K562 (cell line): ENCODE data around the gene CLDND1. TPM values are rescaled to one million over a fixed set of nuclear protein-coding genes. Genes with fewer than 3 reads are reported as not detected.

Source experiments
- ATAC-seq: fragments of 200-7000 bp; cut with Tn5 transposase; 3 replicates; pipeline ENCODE4 v1.9.1; 2020; ENCODE audit warnings: moderate library complexity
- BruUV-seq: library from RNA; stranded (reverse); fragments of 400-500 nt; replicated peaks from 2 replicates; lab custom pipeline; 2021; lab: Mats Ljungman, UMichigan
- CTCF ChIA-PET: fragments of 300-600 bp; formaldehyde crosslinking; extraction: SDS; loops from one replicate; lab custom pipeline; 2021; ENCODE audit warnings: low intra/inter-chr PET ratio; lab: Yijun Ruan, JAX
- POLR2A ChIA-PET: fragments of 300-600, 350-650 bp; sonication (Branson Sonifier 250); formaldehyde crosslinking; extraction: SDS; loops from one replicate; lab custom pipeline; 2021; ENCODE audit warnings: antibody characterized with exemption, inconsistent platforms; lab: Yijun Ruan, JAX
- DNase-seq, 4 experiments: peaks; one replicate each; pipeline versions ENCODE4 v3.0.0 to v3.0.0-alpha.2; 2011 to 2018; ENCODE audit warnings: low spot score in 3 of 4, mixed read lengths in 3 of 4; ENCODE audit errors: extremely low read depth in 1 of 4
- FAIRE-seq: peaks from 2 replicates; lab custom pipeline; 2011; peaks lifted over from hg19 to GRCh38; lab: Jason Lieb, UNC
- H2AFZ ChIP-seq: 2 replicates; pipeline ENCODE4 v1.6.0; 2011; ENCODE audit warnings: low read depth, low read length, control low read depth, inconsistent platforms
- H3K27ac ChIP-seq: fragments of 200-600 bp; 3 replicates; pipeline ENCODE4 v1.8.0; 2011; ENCODE audit warnings: low read depth, mild to moderate bottlenecking, control low read depth, inconsistent platforms, low read length, moderate library complexity, mixed read lengths; ENCODE audit errors: extremely low read depth
- H3K27me3 ChIP-seq, 2 experiments: fragments of 300-600 bp in 1 of 2; 2 replicates in 1 of 2; 3 replicates in 1 of 2; pipeline versions ENCODE4 v1.6.0 to v1.8.0; 2011; ENCODE audit warnings: inconsistent platforms in 2 of 2, low read length in 2 of 2, mild to moderate bottlenecking in 1 of 2, mixed read lengths in 1 of 2, moderate library complexity in 1 of 2; ENCODE audit not compliant: control insufficient read depth in 2 of 2, insufficient read depth in 2 of 2
- H3K36me3 ChIP-seq: fragments of 300-600 bp; 3 replicates; pipeline ENCODE4 v1.8.0; 2011; ENCODE audit warnings: mild to moderate bottlenecking, low read length, inconsistent platforms; ENCODE audit not compliant: control insufficient read depth, insufficient read depth
- H3K4me1 ChIP-seq, 2 experiments: fragments of 200-600 bp in 1 of 2; replicated peaks in 1 of 2; 2 replicates in 1 of 2; 3 replicates in 1 of 2; pipeline versions ENCODE4 v1.5.1 to v1.8.0; 2011; ENCODE audit warnings: inconsistent platforms in 2 of 2, low read length in 2 of 2, mild to moderate bottlenecking in 1 of 2, mixed read lengths in 1 of 2, moderate library complexity in 1 of 2; ENCODE audit not compliant: control insufficient read depth in 2 of 2, insufficient read depth in 2 of 2
- H3K4me2 ChIP-seq: 2 replicates; pipeline ENCODE4 v1.6.1; 2011; ENCODE audit warnings: low read length, control low read depth, inconsistent platforms, mixed read lengths; ENCODE audit not compliant: insufficient read depth
- H3K4me3 ChIP-seq: fragments of 200-600 bp; sonication (generic), shearing (Covaris generic); 2 replicates; pipeline ENCODE4 v1.5.1; 2016; ENCODE audit warnings: control low read depth, inconsistent platforms
- H3K79me2 ChIP-seq: fragments of 200-600 bp; 3 replicates; pipeline ENCODE4 v1.8.0; 2011; ENCODE audit warnings: low read length, inconsistent platforms; ENCODE audit not compliant: control insufficient read depth, insufficient read depth
- H3K9ac ChIP-seq, 2 experiments: 2 replicates each; pipeline versions ENCODE4 v1.6.0 to v1.6.1; 2011; ENCODE audit warnings: low read depth in 2 of 2, low read length in 2 of 2, control low read depth in 1 of 2, inconsistent platforms in 1 of 2, mild to moderate bottlenecking in 1 of 2, mixed read lengths in 1 of 2; ENCODE audit not compliant: insufficient read depth in 1 of 2
- H3K9me1 ChIP-seq: one replicate; pipeline ENCODE4 v1.6.0; 2011; ENCODE audit warnings: inconsistent platforms, mild to moderate bottlenecking, low read length, moderate library complexity; ENCODE audit not compliant: control insufficient read depth, insufficient read depth
- H3K9me3 ChIP-seq: replicated peaks from 2 replicates; pipeline ENCODE4 v1.5.1; 2011; ENCODE audit warnings: low read depth, low read length, inconsistent platforms; ENCODE audit not compliant: control insufficient read depth, insufficient read depth
- H4K20me1 ChIP-seq: replicated peaks from 2 replicates; pipeline ENCODE4 v1.6.1; 2011; ENCODE audit warnings: low read length, inconsistent platforms, mixed read lengths; ENCODE audit not compliant: control insufficient read depth, insufficient read depth
- EP300 ChIP-seq: IDR thresholded peaks from 2 replicates; pipeline ENCODE4 v1.6.1; 2012; ENCODE audit warnings: low read length, improper control_type of control experiment
- ETV6 ChIP-seq, 3 experiments: fragments of 150-350 bp in 1 of 3; sonication (generic) in 1 of 3; formaldehyde crosslinking in 1 of 3; IDR thresholded peaks; 2 replicates each; pipeline versions ENCODE4 v1.6.1 to v1.8.0; 2014 to 2022; ENCODE audit warnings: borderline replicate concordance in 2 of 3, low read depth in 2 of 3, antibody characterized with exemption in 1 of 3, low read length in 1 of 3, mild to moderate bottlenecking in 1 of 3, missing genetic modification reagents in 1 of 3
- FOXA3 ChIP-seq, 2 experiments: fragments of 450-650 bp in 1 of 2; sonication (generic) in 1 of 2; formaldehyde crosslinking; IDR thresholded peaks in 1 of 2; conservative IDR thresholded peaks in 1 of 2; 2 replicates each; pipeline versions ENCODE4 v1.4.0 to v1.8.0; 2020 to 2022; ENCODE audit warnings: mild to moderate bottlenecking in 2 of 2, missing genetic modification reagents in 1 of 2
- JUNB ChIP-seq: fragments of 450-650 bp; formaldehyde crosslinking; conservative IDR thresholded peaks from 2 replicates; pipeline ENCODE4 v1.4.0; 2020; ENCODE audit warnings: mild to moderate bottlenecking
- MCM5 ChIP-seq: fragments of 450-650 bp; IDR thresholded peaks from 2 replicates; pipeline ENCODE4 v1.6.1; 2016; ENCODE audit warnings: low read depth
- SPI1 ChIP-seq: IDR thresholded peaks from 2 replicates; pipeline ENCODE4 v1.6.1; 2011; ENCODE audit warnings: low read depth, low read length, control low read depth, borderline replicate concordance
- ZFP30 ChIP-seq: fragments of 250-450 bp; sonication (Bioruptor Pico); IDR thresholded peaks from 2 replicates; pipeline ENCODE4 v1.8.0; 2022; ENCODE audit warnings: moderate library complexity, mild to moderate bottlenecking, inconsistent platforms, borderline replicate concordance
- ZKSCAN1 ChIP-seq: fragments of 150-350 bp; IDR thresholded peaks from 2 replicates; pipeline ENCODE4 v1.6.1; 2016; ENCODE audit warnings: low read depth, low read length
- ZNF695 ChIP-seq: fragments of 450-650 bp; formaldehyde crosslinking; IDR thresholded peaks from 2 replicates; pipeline ENCODE4 v1.4.0; 2020; ENCODE audit warnings: mild to moderate bottlenecking, moderate library complexity
- ZNF785 ChIP-seq: fragments of 250-450 bp; sonication (Bioruptor Pico); IDR thresholded peaks from 2 replicates; pipeline ENCODE4 v1.4.0; 2020; ENCODE audit warnings: mild to moderate bottlenecking
- WGBS: fragments of 100-300 bp; shearing (Covaris generic); methylation state at CpG from one replicate; pipeline ENCODE4 v1.1.6; 2016; ENCODE audit warnings: low coverage, mixed read lengths; ENCODE audit not compliant: insufficient coverage; ENCODE audit errors: missing lambda C conversion rate; 5-methylcytosine and 5-hydroxymethylcytosine counted together
- in situ Hi-C: fragments of 300-500 bp; cut with MboI; formaldehyde crosslinking; loops from 4 replicates; pipeline ENCODE4 v1.15.0; 2018; ENCODE audit warnings: inconsistent platforms, mixed read lengths
- intact Hi-C: fragments of 100-400 bp; cut with micrococcal nuclease; formaldehyde crosslinking; loops from 2 replicates; pipeline ENCODE4 v1.14.2; 2022
- polyA plus RNA-seq, 8 experiments: library from polyadenylated mRNA; depleted of rRNA in 4 of 8; stranded (reverse) in 5 of 8; unstranded in 3 of 8; fragments of >200 nt; fragmentation: Nextera tagmentation in 2 of 8; fragmentation: Illumina TruSeq in 1 of 8; extraction: Ambion mirVana in 2 of 8; extraction: Trizol in 1 of 8; gene quantifications; 2 replicates each; pipeline versions ENCODE4 v1.2.1 to v1.2.3, GENCODE V29; 2011 to 2014; ENCODE audit warnings: inconsistent platforms in 1 of 8, missing spikeins in 1 of 8
- total RNA-seq, 7 experiments: library from RNA; depleted of rRNA in 6 of 7; stranded (reverse); fragments of >200 nt in 6 of 7; fragmentation: Illumina TruSeq in 2 of 7; extraction: Trizol in 2 of 7; gene quantifications; 2 replicates each; pipeline versions ENCODE4 v1.2.1 to v1.2.3, GENCODE V29; 2011 to 2021; ENCODE audit warnings: low replicate concordance in 1 of 7
- TF ChIP-seq, protein P1 (sequence below): fragments of 450-650 bp; IDR thresholded peaks from 2 replicates; pipeline ENCODE4 v1.6.1; 2017; ENCODE audit warnings: antibody characterized with exemption, mild to moderate bottlenecking

Gene CLDND1
- total and polyA plus RNA-seq, 9 of the 15 experiments (the other 6 are each of a cell fraction or from before 2014, with no cell fraction given): 29.2 to 141 (median 60.7) TPM

DNA sequence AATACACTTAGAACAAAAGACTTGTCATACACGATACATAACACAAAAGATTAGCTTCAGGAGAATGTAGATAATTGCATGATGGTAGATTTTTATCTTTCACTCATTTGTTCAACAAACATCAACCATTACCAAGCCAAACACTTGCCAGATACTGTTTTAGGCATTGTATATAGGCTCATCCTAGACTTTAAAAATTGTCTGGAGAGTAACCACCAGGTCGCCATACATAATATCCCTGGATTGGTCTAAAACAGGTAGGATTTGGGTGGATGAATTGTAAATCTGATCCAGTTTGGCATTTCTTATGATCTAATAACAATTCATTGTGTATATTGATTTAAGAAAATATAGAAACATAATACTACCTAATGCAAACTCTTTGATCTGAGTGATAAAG, 31.9 kb upstream of the CLDND1 start:
- FAIRE-seq (no peak), ATAC-seq (no peak), DNase-seq (no peak)
- TF ChIP-seq ZFP30 (CRISPR knock-in tag): no peak
- TF ChIP-seq ZKSCAN1: no peak
- Histone ChIP-seq H4K20me1 (no peaks in the 10 kb centered on the region), H3K36me3 (no peaks in the 10 kb centered on the region; the same call in 2 of the 3 replicates), H3K27ac (no peak overlapping the region; the same call in 2 of the 3 replicates), H3K4me3 (no peak overlapping the region), H3K9ac (no peak overlapping the region), H3K9me1 (no peaks in the 10 kb centered on the region), H3K27me3 (no peaks in the 10 kb centered on the region), H2AFZ (peak overlapping the region; percentile 4; the same call in 1 of the 2 replicates), H3K4me2 (no peak overlapping the region), H3K79me2 (no peaks in the 10 kb centered on the region), H3K4me1 (peaks cover 4 to 37% of the 10 kb centered on the region in 2 experiments), H3K9me3 (no peaks in the 10 kb centered on the region)
- ChIA-PET POLR2A (no interaction called here), CTCF (no interaction called here)
- no TSS peak for BruUV-seq
- in situ Hi-C loops: no loop called here
- intact Hi-C loops: no loop called here
- WGBS: 77% methylated on average over 2 of the region's 2 CpGs

DNA sequence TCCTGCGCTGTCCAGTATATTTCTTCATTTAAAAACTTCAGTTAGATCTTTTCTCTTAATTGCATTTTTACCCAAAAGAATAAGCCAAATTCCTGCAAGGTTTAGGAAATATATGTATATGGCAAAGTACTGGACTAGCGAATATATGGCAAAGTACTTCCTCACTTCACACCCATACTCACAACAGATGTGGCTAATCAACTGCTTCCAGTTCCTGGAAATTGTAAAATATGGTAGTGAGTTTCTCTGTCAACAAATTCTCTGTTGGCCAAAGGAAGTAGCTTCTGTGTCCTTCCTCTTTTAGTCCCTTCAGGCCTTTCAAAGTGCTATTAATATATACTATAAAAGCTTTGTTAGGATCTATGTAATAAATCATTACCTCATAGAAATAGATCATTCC, 31.1 kb upstream of the CLDND1 start:
- DNase-seq (peak in 2 of 4 experiments; percentile 22 to 48), FAIRE-seq (peak; percentile 51), ATAC-seq (peak; percentile 52)
- no peak overlapping the region for H3K4me2 ChIP-seq
- no peaks in the 10 kb centered on the region for H3K27me3 ChIP-seq
- WGBS: 17% methylated on average over 2 of the region's 2 CpGs
- BruUV-seq: no TSS peak
- peaks cover 4 to 37% of the 10 kb centered on the region in 2 experiments for H3K4me1 ChIP-seq
- in situ Hi-C loops: no loop called here
- intact Hi-C loops: no loop called here
- H3K9ac ChIP-seq: peak overlapping the region in 1 of 2 experiments; percentile 24; a peak in 1 of 4 replicates
- H3K79me2 ChIP-seq: no peaks in the 10 kb centered on the region
- no peaks in the 10 kb centered on the region for H4K20me1 ChIP-seq
- no peak overlapping the region for H3K4me3 ChIP-seq
- peak overlapping the region; percentile 79 for H2AFZ ChIP-seq
- ChIA-PET POLR2A (no interaction called here), CTCF (no interaction called here)
- H3K9me1 ChIP-seq: no peaks in the 10 kb centered on the region
- H3K27ac ChIP-seq: peak overlapping the region; percentile 48; the same call in 2 of the 3 replicates
- no peaks in the 10 kb centered on the region for H3K9me3 ChIP-seq
- no peaks in the 10 kb centered on the region; the same call in 2 of the 3 replicates for H3K36me3 ChIP-seq
- TF ChIP-seq MCM5 (no peak), FOXA3 (CRISPR knock-in tag; conservative IDR thresholded peaks at IDR 0.05 in 1 of 2, IDR thresholded peaks at IDR 0.05 in 1 of 2) (no peak), ZNF695 (CRISPR knock-in tag) (no peak), JUNB (no peak), ETV6 (IDR thresholded peaks at IDR 0.05; ENCODE audit: borderline replicate concordance in 1 of 2, low read depth in 2 of 2, low read length in 1 of 2) (peak in 1 of 2 experiments; percentile 85; a peak in 2 of 4 replicates), ETV6 (CRISPR knock-in tag; IDR thresholded peaks at IDR 0.05; ENCODE audit: borderline replicate concordance) (no peak), EP300 (0 out of 2 replicates have a peak, but pooled peaks have one; percentile 35), ZNF785 (CRISPR knock-in tag) (no peak), ZKSCAN1 (no peak), SPI1 (peak; percentile 55; the same call in 1 of the 2 replicates)
- TF ChIP-seq, protein P1, sequence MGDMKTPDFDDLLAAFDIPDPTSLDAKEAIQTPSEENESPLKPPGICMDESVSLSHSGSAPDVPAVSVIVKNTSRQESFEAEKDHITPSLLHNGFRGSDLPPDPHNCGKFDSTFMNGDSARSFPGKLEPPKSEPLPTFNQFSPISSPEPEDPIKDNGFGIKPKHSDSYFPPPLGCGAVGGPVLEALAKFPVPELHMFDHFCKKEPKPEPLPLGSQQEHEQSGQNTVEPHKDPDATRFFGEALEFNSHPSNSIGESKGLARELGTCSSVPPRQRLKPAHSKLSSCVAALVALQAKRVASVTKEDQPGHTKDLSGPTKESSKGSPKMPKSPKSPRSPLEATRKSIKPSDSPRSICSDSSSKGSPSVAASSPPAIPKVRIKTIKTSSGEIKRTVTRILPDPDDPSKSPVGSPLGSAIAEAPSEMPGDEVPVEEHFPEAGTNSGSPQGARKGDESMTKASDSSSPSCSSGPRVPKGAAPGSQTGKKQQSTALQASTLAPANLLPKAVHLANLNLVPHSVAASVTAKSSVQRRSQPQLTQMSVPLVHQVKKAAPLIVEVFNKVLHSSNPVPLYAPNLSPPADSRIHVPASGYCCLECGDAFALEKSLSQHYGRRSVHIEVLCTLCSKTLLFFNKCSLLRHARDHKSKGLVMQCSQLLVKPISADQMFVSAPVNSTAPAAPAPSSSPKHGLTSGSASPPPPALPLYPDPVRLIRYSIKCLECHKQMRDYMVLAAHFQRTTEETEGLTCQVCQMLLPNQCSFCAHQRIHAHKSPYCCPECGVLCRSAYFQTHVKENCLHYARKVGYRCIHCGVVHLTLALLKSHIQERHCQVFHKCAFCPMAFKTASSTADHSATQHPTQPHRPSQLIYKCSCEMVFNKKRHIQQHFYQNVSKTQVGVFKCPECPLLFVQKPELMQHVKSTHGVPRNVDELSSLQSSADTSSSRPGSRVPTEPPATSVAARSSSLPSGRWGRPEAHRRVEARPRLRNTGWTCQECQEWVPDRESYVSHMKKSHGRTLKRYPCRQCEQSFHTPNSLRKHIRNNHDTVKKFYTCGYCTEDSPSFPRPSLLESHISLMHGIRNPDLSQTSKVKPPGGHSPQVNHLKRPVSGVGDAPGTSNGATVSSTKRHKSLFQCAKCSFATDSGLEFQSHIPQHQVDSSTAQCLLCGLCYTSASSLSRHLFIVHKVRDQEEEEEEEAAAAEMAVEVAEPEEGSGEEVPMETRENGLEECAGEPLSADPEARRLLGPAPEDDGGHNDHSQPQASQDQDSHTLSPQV: peak; percentile 39; the same call in 1 of the 2 replicates
